Adrenal gland (tissue), 5 donors: ENCODE results near the gene SLC6A13.

Source experiments
- POLR2A ChIP-seq, 2 donors: fragments of 450-650 bp; IDR thresholded peaks; one replicate each; pipeline ENCODE4 v1.6.1; 2017; ENCODE audit warnings: antibody characterized with exemption in 2 of 2, mild to moderate bottlenecking in 2 of 2, moderate library complexity in 1 of 2
- TF ChIP-seq, protein P1 (sequence below), 6 experiments: fragments of 450-650 bp in 4 of 6; fragments of 200-600 bp in 2 of 6; sonication (generic) in 1 of 6; IDR thresholded peaks; 1 replicate in 5 of 6; 2 replicates in 1 of 6; pipeline versions ENCODE4 v1.5.1 to v1.8.0; 2016 to 2021; ENCODE audit warnings: antibody characterized with exemption in 6 of 6, mild to moderate bottlenecking in 2 of 6, moderate library complexity in 1 of 6
- donor health status: DM: no; HTN: no; CAD: no.

- TF ChIP-seq, protein P1, sequence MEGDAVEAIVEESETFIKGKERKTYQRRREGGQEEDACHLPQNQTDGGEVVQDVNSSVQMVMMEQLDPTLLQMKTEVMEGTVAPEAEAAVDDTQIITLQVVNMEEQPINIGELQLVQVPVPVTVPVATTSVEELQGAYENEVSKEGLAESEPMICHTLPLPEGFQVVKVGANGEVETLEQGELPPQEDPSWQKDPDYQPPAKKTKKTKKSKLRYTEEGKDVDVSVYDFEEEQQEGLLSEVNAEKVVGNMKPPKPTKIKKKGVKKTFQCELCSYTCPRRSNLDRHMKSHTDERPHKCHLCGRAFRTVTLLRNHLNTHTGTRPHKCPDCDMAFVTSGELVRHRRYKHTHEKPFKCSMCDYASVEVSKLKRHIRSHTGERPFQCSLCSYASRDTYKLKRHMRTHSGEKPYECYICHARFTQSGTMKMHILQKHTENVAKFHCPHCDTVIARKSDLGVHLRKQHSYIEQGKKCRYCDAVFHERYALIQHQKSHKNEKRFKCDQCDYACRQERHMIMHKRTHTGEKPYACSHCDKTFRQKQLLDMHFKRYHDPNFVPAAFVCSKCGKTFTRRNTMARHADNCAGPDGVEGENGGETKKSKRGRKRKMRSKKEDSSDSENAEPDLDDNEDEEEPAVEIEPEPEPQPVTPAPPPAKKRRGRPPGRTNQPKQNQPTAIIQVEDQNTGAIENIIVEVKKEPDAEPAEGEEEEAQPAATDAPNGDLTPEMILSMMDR (IDR thresholded peaks at IDR 0.05), result no peak
- no peak for TF ChIP-seq POLR2A (IDR thresholded peaks at IDR 0.05)
These were observed 28.6 kb downstream of the SLC6A13 start for GRCh38 chr12:234019-234418.
